Measurements from ENCODE around the gene MEMO1. TPM values are rescaled to one million over a fixed set of nuclear protein-coding genes. Genes with fewer than 3 reads are reported as not detected.

MEMO1 gene
- total and polyA plus RNA-seq, 2 donors from 2014 or later, result 22.2 to 28.6 TPM

- intact Hi-C loops (cut with DNase I), result no loop called here
- H3K36me3 ChIP-seq (ENCODE audit: control insufficient read depth in 2 of 3, insufficient read depth in 3 of 3, low read length in 3 of 3), result no peaks in the 10 kb centered on the region
- no peaks in the 10 kb centered on the region for H3K9me3 ChIP-seq (ENCODE audit: control insufficient read depth in 2 of 3, insufficient read depth in 1 of 3, low read length in 3 of 3)
- H3K4me3 ChIP-seq (ENCODE audit: low read length in 3 of 3), result no peak overlapping the region
- no peak for FAIRE-seq
- no peak for DNase-seq
- TF ChIP-seq, protein P1, sequence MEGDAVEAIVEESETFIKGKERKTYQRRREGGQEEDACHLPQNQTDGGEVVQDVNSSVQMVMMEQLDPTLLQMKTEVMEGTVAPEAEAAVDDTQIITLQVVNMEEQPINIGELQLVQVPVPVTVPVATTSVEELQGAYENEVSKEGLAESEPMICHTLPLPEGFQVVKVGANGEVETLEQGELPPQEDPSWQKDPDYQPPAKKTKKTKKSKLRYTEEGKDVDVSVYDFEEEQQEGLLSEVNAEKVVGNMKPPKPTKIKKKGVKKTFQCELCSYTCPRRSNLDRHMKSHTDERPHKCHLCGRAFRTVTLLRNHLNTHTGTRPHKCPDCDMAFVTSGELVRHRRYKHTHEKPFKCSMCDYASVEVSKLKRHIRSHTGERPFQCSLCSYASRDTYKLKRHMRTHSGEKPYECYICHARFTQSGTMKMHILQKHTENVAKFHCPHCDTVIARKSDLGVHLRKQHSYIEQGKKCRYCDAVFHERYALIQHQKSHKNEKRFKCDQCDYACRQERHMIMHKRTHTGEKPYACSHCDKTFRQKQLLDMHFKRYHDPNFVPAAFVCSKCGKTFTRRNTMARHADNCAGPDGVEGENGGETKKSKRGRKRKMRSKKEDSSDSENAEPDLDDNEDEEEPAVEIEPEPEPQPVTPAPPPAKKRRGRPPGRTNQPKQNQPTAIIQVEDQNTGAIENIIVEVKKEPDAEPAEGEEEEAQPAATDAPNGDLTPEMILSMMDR (IDR thresholded peaks at IDR 0.05; ENCODE audit: borderline replicate concordance, extremely low read depth, insufficient read depth), result no peak
- H3K4me1 ChIP-seq (ENCODE audit: control insufficient read depth in 2 of 3, insufficient read depth in 2 of 3, low read depth in 1 of 3, low read length in 3 of 3), result no peaks in the 10 kb centered on the region
- no peak overlapping the region for H3K9ac ChIP-seq (ENCODE audit: low read length in 3 of 3)
- no peak overlapping the region for H3K27ac ChIP-seq (ENCODE audit: low read depth in 2 of 2, low read length in 2 of 2)
- H3K27me3 ChIP-seq (ENCODE audit: control insufficient read depth, insufficient read depth, low read length), result no peaks in the 10 kb centered on the region
Measured at GRCh38 chr2:31943636-31944225, 67.1 kb downstream of the MEMO1 start.

DNA sequence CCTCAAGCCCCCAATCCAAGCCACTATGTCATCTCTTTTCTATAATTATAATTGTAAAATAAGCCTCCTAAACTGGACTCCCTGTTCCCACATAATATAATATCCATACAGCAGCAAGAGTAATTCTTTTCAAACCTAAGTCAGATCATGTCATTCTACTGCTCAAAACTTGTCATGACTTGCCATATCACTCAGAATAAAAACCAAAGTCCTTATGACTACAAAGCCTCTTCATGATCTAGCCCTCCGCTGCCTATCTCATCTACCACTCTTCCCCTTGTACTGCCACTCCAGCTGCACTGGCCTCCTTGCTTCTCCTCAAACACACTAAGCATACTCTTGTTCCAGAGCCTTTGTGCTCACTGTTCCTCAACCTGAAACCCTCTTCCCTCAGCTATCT lies 69.9 kb downstream of the MEMO1 start:
- no peak overlapping the region for H3K9ac ChIP-seq (ENCODE audit: low read length in 3 of 3)
- FAIRE-seq, result no peak

DNA sequence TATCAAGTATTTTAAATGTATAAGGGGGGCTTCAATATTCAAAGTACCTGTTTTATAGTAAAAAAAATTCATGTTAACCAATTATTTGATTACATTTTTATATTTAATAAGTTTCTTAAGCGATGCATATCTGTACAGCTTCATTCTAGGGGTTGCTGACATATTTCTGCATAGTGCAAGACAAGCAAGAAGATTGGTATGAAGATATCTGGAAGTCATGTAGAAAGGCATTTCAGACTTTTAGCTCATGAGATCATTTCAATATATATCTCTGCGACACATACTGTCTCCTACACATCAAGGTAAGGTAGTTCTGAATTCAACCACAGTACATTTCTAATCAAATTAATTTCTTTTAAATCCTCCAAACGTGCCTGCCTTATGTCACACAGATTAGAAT lies 73.1 kb downstream of the MEMO1 start:
- Histone ChIP-seq H3K9me3 (ENCODE audit: control insufficient read depth in 2 of 3, insufficient read depth in 1 of 3, low read length in 3 of 3) (no peaks in the 10 kb centered on the region), H3K4me1 (ENCODE audit: control insufficient read depth in 2 of 3, insufficient read depth in 2 of 3, low read depth in 1 of 3, low read length in 3 of 3) (no peaks in the 10 kb centered on the region), H3K36me3 (ENCODE audit: control insufficient read depth in 2 of 3, insufficient read depth in 3 of 3, low read length in 3 of 3) (no peaks in the 10 kb centered on the region), H3K27me3 (ENCODE audit: control insufficient read depth, insufficient read depth, low read length) (no peaks in the 10 kb centered on the region), H3K4me3 (ENCODE audit: low read length in 3 of 3) (no peak overlapping the region), H3K9ac (ENCODE audit: low read length in 3 of 3) (no peak overlapping the region), H3K27ac (ENCODE audit: low read depth in 2 of 2, low read length in 2 of 2) (no peak overlapping the region)
- DNase-seq (no peak), FAIRE-seq (no peak)
- intact Hi-C loops (cut with DNase I), result no loop called here
- TF ChIP-seq, protein P1 (IDR thresholded peaks at IDR 0.05; ENCODE audit: borderline replicate concordance, extremely low read depth, insufficient read depth), result no peak

More for the DNA sequence above, 69.9 kb downstream of the MEMO1 start:
- H3K27me3 ChIP-seq (ENCODE audit: control insufficient read depth, insufficient read depth, low read length), result no peaks in the 10 kb centered on the region
- no peaks in the 10 kb centered on the region for H3K36me3 ChIP-seq (ENCODE audit: control insufficient read depth in 2 of 3, insufficient read depth in 3 of 3, low read length in 3 of 3)
- no peak overlapping the region for H3K4me3 ChIP-seq (ENCODE audit: low read length in 3 of 3)
- DNase-seq, result no peak
- intact Hi-C loops (cut with DNase I), result no loop called here
- no peaks in the 10 kb centered on the region for H3K4me1 ChIP-seq (ENCODE audit: control insufficient read depth in 2 of 3, insufficient read depth in 2 of 3, low read depth in 1 of 3, low read length in 3 of 3)
- TF ChIP-seq, protein P1 (IDR thresholded peaks at IDR 0.05; ENCODE audit: borderline replicate concordance, extremely low read depth, insufficient read depth), result no peak
- H3K9me3 ChIP-seq (ENCODE audit: control insufficient read depth in 2 of 3, insufficient read depth in 1 of 3, low read length in 3 of 3), result no peaks in the 10 kb centered on the region
- no peak overlapping the region for H3K27ac ChIP-seq (ENCODE audit: low read depth in 2 of 2, low read length in 2 of 2)

DNA sequence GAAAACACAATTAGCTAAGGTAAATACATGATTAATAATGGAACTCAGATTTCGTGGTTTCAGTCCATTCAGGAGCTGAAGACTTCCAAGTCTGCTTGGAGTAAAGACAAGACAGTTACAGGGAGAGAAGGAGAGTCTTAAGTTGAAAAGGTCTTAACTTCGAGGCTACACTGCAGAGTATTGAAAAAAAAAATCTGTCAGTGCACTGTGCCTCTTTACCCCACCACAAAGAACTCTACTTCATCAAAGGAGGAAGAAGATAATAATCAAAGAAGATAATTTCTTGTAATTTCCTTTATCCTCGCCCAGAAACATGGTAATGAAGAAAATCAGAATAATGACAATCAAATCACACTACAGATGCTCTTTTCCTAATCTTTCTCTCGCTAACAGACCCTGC lies 75.4 kb downstream of the MEMO1 start:
- Histone ChIP-seq H3K36me3 (ENCODE audit: control insufficient read depth in 2 of 3, insufficient read depth in 3 of 3, low read length in 3 of 3) (no peaks in the 10 kb centered on the region), H3K4me1 (ENCODE audit: control insufficient read depth in 2 of 3, insufficient read depth in 2 of 3, low read depth in 1 of 3, low read length in 3 of 3) (no peaks in the 10 kb centered on the region), H3K27ac (ENCODE audit: low read depth in 2 of 2, low read length in 2 of 2) (no peak overlapping the region), H3K9ac (ENCODE audit: low read length in 3 of 3) (no peak overlapping the region), H3K27me3 (ENCODE audit: control insufficient read depth, insufficient read depth, low read length) (no peaks in the 10 kb centered on the region), H3K4me3 (ENCODE audit: low read length in 3 of 3) (no peak overlapping the region), H3K9me3 (ENCODE audit: control insufficient read depth in 2 of 3, insufficient read depth in 1 of 3, low read length in 3 of 3) (no peaks in the 10 kb centered on the region)
- TF ChIP-seq, protein P1 (IDR thresholded peaks at IDR 0.05; ENCODE audit: borderline replicate concordance, extremely low read depth, insufficient read depth), result no peak
- FAIRE-seq, result no peak
- intact Hi-C loops (cut with DNase I), result no loop called here
- DNase-seq, result no peak
